Hepatocyte (in vitro differentiated cells): Measurements from ENCODE around the gene RPH3AL. TPM values are rescaled to one million over a fixed set of nuclear protein-coding genes. Genes with fewer than 3 reads are reported as not detected.

Experiments used
- DNase-seq: peaks from one replicate; pipeline ENCODE4 v3.0.0-alpha.2; 2016; ENCODE audit warnings: low spot score
- H2AFZ ChIP-seq: fragments of 200-600 bp; sonication (generic); 2 replicates; pipeline ENCODE4 v1.6.0; 2016; ENCODE audit warnings: antibody characterized with exemption, mild to moderate bottlenecking
- H3K27ac ChIP-seq: fragments of 200-600 bp; sonication (generic); 2 replicates; pipeline ENCODE4 v1.5.1; 2016; ENCODE audit warnings: mild to moderate bottlenecking
- H3K27me3 ChIP-seq: fragments of 200-600 bp; sonication (generic); 2 replicates; pipeline ENCODE4 v1.6.1; 2016
- H3K36me3 ChIP-seq: fragments of 200-600 bp; sonication (generic); replicated peaks from 2 replicates; pipeline ENCODE4 v1.5.1; 2016; ENCODE audit warnings: low read depth; ENCODE audit not compliant: insufficient read depth
- H3K4me1 ChIP-seq: fragments of 200-600 bp; sonication (generic); 2 replicates; pipeline ENCODE4 v1.5.1; 2016; ENCODE audit warnings: mild to moderate bottlenecking, moderate library complexity; ENCODE audit not compliant: insufficient read depth
- H3K4me2 ChIP-seq: fragments of 200-600 bp; sonication (generic); 2 replicates; pipeline ENCODE4 v1.6.0; 2016
- H3K4me3 ChIP-seq: fragments of 200-600 bp; sonication (generic); 2 replicates; pipeline ENCODE4 v1.5.1; 2016; ENCODE audit warnings: mild to moderate bottlenecking
- H3K79me2 ChIP-seq: fragments of 200-600 bp; sonication (generic); 2 replicates; pipeline ENCODE4 v1.6.0; 2017; ENCODE audit warnings: mild to moderate bottlenecking
- H3K9me2 ChIP-seq: fragments of 200-600 bp; sonication (generic); replicated peaks from 2 replicates; pipeline ENCODE4 v1.6.0; 2017; ENCODE audit warnings: mild to moderate bottlenecking; ENCODE audit not compliant: insufficient read depth
- H3K9me3 ChIP-seq: fragments of 200-600 bp; sonication (generic); 2 replicates; pipeline ENCODE4 v1.5.1; 2016; ENCODE audit warnings: low read depth, mild to moderate bottlenecking
- H4K20me1 ChIP-seq: fragments of 200-600 bp; sonication (generic); 2 replicates; pipeline ENCODE4 v1.6.0; 2016; ENCODE audit warnings: mild to moderate bottlenecking; ENCODE audit not compliant: insufficient read depth, poor library complexity, severe bottlenecking
- CTCF ChIP-seq: fragments of 200-600 bp; sonication (generic); IDR thresholded peaks from 2 replicates; pipeline ENCODE4 v1.5.1; 2016; ENCODE audit warnings: antibody characterized with exemption, mild to moderate bottlenecking; ENCODE audit not compliant: poor library complexity
- EZH2 ChIP-seq: fragments of 200-600 bp; sonication (generic); IDR thresholded peaks from 2 replicates; pipeline ENCODE4 v1.6.1; 2016; ENCODE audit warnings: antibody characterized with exemption, mild to moderate bottlenecking, borderline replicate concordance
- EZH2phosphoT487 ChIP-seq: fragments of 200-600 bp; sonication (generic); IDR thresholded peaks from one replicate; pipeline ENCODE4 v1.6.1; 2018; ENCODE audit warnings: antibody characterized with exemption, mild to moderate bottlenecking, low read depth, moderate library complexity; ENCODE audit not compliant: unreplicated experiment, severe bottlenecking
- WGBS: methylation state at CpG from one replicate; pipeline ENCODE4 v1.1.6; 2016; ENCODE audit warnings: low lambda C conversion rate; ENCODE audit errors: missing lambda C conversion rate; 5-methylcytosine and 5-hydroxymethylcytosine counted together
- polyA plus RNA-seq: library from polyadenylated mRNA; unstranded; fragments of >200 nt; fragmentation: Nextera tagmentation; extraction: Ambion mirVana; gene quantifications from 2 replicates; pipeline ENCODE4 v1.2.1, GENCODE V29; 2016
- total RNA-seq: library from RNA; depleted of rRNA; stranded (reverse); fragments of >200 nt; gene quantifications from 2 replicates; pipeline ENCODE4 v1.2.3, GENCODE V29; 2014

RPH3AL gene
- total and polyA plus RNA-seq, 2 experiments from 2014 or later: 7.0 to 7.6 TPM

- WGBS: 97% methylated on average over 27 of the region's 27 CpGs
- no peak for DNase-seq
Measured at GRCh38 chr17:269616-270514, 82.7 kb downstream of the RPH3AL start.

GRCh38 chr17:266701-267667 lies 85.6 kb downstream of the RPH3AL start:
- H3K79me2 ChIP-seq: no peaks in the 10 kb centered on the region
- 79% methylated on average over 31 of the region's 31 CpGs for WGBS
- no peaks in the 10 kb centered on the region for H4K20me1 ChIP-seq
- no peak for DNase-seq
- no peaks in the 10 kb centered on the region for H3K4me1 ChIP-seq
- H3K27me3 ChIP-seq: no peaks in the 10 kb centered on the region
- no peak overlapping the region for H3K27ac ChIP-seq
- no peak for TF ChIP-seq CTCF
- TF ChIP-seq EZH2phosphoT487: no peak
- H3K4me2 ChIP-seq: no peak overlapping the region
- no peak overlapping the region for H3K4me3 ChIP-seq
- H2AFZ ChIP-seq: no peak overlapping the region
- H3K9me2 ChIP-seq: no peaks in the 10 kb centered on the region
- no peaks in the 10 kb centered on the region for H3K36me3 ChIP-seq
- no peaks in the 10 kb centered on the region for H3K9me3 ChIP-seq

More at GRCh38 chr17:269616-270514, 82.7 kb downstream of the RPH3AL start:
- Histone ChIP-seq H3K4me1 (no peaks in the 10 kb centered on the region), H3K4me2 (no peak overlapping the region), H3K9me2 (no peaks in the 10 kb centered on the region), H3K27ac (no peak overlapping the region), H3K9me3 (no peaks in the 10 kb centered on the region), H3K79me2 (no peaks in the 10 kb centered on the region), H3K27me3 (no peaks in the 10 kb centered on the region), H2AFZ (no peak overlapping the region), H3K36me3 (no peaks in the 10 kb centered on the region), H4K20me1 (no peaks in the 10 kb centered on the region), H3K4me3 (no peak overlapping the region)
- TF ChIP-seq EZH2phosphoT487 (no peak), EZH2 (no peak), CTCF (no peak)

GRCh38 chr17:266219-266618 lies 86.4 kb downstream of the RPH3AL start:
- no peak overlapping the region for H3K4me2 ChIP-seq
- 90% methylated on average over 6 of the region's 6 CpGs for WGBS
- H3K4me1 ChIP-seq: no peaks in the 10 kb centered on the region
- no peak overlapping the region for H3K27ac ChIP-seq
- H3K9me2 ChIP-seq: no peaks in the 10 kb centered on the region
- no peaks in the 10 kb centered on the region for H3K79me2 ChIP-seq
- no peak overlapping the region for H2AFZ ChIP-seq
- H3K9me3 ChIP-seq: no peaks in the 10 kb centered on the region
- H3K36me3 ChIP-seq: no peaks in the 10 kb centered on the region
- H3K27me3 ChIP-seq: no peaks in the 10 kb centered on the region
- no peak for DNase-seq
- no peak overlapping the region for H3K4me3 ChIP-seq
- no peaks in the 10 kb centered on the region for H4K20me1 ChIP-seq
- no peak for TF ChIP-seq EZH2
- TF ChIP-seq EZH2phosphoT487: no peak
- no peak for TF ChIP-seq CTCF
